AG08396 (cell line): ENCODE measurements around the gene PXK.
"Not testable (repeated sequence)": the region's sequence is repeated elsewhere in the genome, so short reads cannot be mapped to it uniquely, and the experiment has no call there.

Experiments used
- DNase-seq: peaks from one replicate; pipeline ENCODE4 v3.0.0; 2012; ENCODE audit warnings: low spot score, mixed read lengths

Gene PXK

DNA sequence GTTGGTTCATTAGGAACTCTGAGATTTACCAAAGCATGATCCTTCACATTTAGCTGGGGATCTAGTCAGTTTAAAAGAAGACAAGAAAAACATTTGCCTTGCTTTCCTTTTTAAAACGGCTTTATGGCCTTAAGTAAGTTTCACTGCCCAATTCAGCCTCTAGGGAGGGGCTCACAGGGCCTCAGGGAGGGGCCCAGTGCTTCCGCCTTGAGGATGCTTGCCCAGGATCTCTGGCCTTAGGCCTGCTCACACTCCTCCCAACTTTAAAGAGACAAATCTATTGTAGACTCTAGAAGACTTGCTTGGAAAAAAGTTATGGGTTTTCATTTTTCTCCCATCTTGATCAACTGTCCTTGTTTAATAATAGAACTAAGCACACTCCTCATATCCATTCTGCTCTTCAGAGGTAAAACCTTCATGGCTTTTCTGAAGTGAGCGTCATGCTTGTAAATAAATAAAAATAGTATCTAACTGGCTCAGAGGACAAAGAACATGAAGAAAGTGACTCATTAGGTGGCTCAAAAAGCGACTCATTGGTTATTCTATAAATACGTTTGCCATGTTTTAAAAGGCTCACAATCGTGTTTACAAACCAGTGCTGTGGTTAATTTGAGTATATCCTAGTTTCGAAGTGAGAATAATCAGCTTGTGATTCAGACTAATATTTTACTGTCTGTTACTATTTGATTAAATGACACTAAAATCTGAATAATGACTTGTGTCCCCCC is 87.3 kb downstream of the PXK start:
- no peak for DNase-seq

DNA sequence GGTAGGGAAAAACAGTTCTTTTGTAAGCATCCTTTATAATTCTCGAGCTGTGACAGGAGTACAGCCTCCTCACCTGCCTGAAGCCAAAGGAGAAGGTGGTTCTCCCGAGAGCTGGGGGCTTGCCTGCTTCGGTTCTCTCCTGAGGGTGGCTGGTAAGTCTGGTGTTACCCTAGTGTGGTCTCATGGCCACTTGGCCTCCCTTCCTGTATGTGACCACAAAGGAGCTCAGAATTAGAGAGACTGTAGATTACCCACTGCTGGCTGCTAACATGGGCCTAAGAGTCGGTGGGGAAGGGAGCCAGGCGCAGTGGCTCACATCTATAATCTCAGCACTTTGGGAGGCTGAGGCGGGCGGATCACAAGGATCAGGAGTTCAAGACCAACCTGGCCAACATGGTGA is 88.3 kb downstream of the PXK start:
- no peak for DNase-seq

DNA sequence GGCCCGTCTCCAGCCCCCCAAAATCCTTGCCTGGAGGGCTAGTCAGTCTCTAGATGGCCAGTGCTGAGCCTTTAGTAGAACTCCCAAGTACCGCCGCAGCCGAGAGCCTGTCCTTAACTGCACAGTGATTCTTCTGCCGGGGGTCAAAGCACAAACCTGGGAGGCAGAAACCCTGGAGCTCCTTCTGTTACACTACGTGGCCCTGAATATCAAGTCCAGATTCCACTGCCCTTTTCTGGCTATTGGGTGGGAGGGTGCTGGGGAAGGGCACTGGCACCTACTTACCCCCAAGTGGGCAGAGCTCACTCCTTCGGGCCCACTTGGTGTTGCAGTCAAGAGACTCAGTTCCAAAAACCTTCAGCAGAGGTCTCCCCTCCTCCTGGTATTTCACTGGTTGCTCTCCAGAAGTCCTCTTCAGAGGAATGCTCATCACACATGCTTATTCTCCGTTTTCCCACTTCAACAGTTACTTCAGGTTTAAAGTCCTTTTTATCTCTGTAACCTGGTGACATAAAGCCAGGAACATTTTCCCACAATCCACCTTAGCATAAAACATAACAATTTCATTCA is 90.1 kb downstream of the PXK start:
- DNase-seq = no peak

DNA sequence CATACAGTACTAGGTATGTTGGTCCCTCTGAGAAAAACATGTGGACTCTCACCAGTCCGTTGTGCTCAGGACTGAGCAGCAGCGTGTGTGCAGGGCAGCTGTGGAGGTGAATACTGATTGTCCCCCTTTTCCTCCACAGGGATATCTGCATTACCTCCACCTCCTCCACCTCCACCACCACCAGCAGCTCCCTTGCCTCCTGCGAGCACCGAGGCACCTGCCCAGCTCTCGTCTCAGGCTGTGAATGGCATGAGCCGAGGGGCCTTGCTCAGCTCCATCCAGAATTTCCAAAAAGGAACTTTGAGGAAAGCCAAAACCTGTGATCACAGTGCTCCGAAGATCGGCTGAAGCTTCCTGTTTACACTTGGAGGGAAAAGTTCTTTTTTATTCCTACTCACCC is 91.9 kb downstream of the PXK start:
- DNase-seq = no peak

DNA sequence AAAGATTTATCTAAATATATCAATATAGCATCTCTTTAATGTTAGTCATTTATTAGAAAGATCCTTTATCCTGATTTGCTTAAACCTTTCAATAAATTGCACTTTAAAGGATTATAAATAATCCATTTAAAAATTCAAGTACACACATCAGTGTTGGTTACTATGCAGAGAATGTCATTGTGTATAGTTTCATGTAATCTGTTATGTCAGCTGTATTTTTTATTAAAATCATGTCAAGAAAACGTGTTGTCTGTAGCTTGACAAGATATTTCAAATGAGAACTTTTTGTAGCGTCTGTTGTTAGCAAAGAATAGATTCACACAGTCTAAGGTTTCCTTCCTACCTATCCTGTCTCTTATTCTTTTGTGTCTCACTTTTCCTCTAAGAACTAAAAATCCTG is 93.1 kb downstream of the PXK start:
- no peak for DNase-seq

DNA sequence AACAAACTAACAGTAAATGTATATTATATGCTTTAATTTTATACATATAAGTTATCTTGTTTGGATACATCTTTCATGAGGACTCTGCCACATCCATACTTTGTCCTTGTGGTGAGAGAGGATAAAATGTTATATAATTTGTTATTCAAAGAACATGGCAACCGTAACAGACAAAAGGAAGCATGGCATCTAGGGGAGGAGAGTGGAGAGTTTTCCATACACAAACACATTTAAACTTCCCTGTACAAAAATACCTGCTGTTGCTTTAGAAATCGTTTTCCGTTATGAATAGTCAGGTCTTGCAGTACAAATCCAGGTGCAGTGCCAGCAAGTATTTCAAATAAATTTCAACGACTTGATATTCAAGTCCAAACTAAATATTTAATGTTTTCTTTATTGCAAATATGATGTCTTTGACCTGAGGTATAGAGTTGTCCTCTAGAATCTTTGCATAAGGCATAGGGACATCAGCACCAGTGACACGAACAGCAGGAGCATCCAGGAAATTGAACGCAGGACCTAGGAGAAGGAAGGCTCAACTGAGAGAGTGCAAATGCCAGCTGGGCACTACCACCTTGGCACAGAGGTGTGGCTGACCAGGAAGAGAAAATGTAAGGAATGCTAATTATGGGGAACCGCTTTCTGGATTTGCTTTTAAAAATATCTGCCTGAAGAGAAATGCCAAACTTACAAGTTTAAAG is 95.1 kb downstream of the PXK start:
- no peak for DNase-seq

DNA sequence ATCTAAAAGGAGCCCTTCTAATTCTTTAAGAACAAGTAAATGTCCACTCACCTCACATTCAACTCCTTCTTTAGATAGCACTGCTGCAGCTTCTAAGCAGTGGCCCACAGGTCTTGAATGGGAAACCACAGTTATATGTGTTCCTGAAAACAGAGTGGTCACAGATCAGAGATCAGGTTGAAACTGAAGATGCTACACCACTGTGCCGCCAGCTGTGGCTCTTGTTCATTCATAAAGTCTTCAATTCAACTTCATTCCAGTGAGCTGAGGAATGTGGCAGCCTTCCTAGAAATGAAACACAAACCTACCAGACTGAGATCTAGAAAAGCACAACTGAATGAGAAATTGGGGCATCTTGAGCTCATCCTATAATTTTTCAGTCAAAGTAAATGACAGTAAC is 97.0 kb downstream of the PXK start:
- peak; percentile 28 for DNase-seq

DNA sequence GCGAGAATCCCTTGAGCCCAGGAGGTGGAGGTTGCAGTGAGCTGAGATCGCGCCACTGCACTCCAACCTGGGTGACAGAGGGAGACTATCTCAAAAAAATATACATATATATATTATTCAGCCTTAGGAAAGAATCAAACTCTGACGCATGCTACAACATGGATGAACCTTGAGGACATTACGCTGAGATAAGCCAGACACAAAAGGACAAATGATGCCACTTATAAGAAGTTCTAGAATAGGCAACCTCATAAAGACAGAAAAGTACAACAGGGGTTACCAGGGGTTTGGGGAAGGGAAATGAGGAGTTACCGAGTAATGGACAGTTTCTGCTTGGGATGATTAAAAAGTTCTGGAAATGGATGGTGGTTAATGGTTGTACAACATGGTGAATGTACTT is 100.2 kb downstream of the PXK start:
- no peak for DNase-seq

DNA sequence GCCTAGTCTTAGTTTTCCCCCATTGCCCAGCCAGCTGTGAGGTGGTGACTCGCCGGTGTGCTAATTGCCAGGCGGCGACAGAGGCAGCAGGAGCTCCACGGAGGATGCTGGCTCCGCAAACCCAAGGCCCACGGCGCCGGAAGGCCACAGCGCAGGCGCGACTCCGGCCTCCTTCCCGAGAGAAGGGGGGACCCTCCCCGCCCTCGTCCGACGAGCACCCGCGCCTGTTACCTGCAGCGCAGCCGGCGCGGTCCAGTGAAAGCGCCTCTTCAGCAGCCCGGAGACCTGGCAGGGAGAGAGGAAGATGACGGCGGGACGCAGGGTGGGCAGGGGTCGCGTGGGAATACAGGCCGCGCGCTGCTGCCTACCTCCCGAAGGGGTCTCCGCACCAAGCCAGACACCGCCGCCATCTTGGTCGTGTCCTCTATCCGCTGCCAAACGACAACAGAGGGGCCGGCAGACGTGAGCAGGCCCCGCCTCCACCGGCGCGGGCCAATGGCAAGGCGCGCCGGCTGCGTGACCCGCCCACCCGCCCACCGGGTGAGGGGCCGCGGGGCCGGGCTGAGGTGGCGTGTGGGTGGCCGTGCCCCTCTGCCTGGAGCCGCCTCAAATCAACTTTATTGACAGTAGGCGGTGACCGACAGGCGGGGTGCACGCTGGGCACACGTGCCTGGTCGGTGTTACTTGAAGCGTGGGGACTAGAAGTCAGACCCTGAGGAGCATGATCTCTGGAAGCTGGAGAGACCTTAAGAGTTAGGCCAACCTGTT is 100.9 kb downstream of the PXK start, which contains the start of gene PDHB:
Gene PDHB (minus strand): TSS at position 433 of the 768 bp plus-strand sequence. CDS start 23 bp downstream, at position 410.
- peak; percentile 95 for DNase-seq

DNA sequence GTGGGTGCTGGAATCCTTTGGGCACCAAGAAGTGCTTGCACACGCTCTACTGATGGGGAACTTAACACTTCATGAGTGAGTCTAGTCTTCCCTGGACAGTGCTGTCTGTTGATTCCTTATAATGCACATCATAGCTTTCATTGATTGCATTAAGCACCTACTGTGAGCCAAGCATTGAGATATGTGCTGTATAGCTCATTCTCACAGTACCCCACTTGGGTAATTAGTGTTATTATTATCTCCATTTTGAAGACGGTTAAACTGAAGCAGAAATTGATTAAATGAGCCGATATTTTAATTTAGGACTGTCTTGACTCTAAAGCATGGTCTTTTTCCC is 101.4 kb downstream of the PXK start:
- no peak for DNase-seq

DNA sequence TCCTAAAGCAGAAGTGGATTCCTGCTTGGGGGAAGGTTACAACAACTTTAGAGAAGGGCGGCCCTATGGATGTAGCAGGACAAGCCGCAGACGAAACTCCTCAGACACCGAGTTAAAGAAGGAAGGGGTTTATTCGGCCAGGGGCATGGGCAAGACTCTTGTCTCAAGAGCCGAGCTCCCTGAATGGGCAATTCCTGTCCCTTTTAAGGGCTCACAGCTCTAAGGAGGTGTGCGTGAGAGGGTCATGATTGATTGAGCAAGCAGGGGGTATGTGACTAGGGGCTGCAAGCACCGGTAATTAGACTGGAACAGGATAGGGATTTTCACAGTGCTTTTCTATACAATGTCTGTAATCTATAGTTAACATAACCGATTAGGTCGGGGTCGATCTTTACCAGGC is 101.8 kb downstream of the PXK start:
- no peak for DNase-seq

DNA sequence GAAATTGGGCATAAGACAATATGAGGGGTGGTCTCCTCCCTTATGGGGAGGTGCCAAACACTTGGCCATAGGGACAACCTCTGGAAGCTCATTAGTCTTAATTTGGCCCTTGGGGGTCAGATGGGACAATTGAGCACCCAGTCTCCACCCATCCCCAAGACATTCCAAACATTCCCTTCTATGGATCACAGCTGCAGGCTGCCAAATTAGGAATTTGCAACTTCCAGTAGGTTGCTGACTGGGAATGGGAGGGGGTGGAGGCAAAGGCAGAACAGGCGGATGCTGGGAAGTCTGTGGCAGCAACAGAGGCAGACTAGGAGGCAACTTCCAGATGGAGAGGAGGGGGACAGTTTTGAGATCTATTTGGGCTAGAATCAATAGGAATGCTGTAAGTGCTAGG is 102.3 kb downstream of the PXK start:
- peak; percentile 80 for DNase-seq

DNA sequence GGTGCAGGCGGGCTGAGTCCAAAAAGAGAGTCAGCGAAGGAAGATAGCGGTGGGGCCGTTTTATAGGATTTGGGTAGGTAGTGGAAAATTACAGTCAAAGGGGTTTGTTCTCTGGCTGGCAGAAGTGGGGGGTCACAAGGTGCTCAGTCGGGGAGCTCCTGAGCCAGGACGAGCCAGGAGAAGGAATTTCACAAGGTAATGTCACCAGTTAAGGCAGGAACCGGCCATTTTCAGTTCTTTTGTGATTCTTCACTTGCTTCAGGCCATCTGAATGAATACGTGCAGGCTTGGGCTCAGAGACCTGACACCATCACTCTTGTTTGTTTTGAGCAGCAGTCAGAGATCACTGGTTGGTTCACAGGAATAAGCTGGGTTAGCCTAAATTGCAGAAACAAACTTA is 104.6 kb downstream of the PXK start:
- not testable (repeated sequence) for DNase-seq

DNA sequence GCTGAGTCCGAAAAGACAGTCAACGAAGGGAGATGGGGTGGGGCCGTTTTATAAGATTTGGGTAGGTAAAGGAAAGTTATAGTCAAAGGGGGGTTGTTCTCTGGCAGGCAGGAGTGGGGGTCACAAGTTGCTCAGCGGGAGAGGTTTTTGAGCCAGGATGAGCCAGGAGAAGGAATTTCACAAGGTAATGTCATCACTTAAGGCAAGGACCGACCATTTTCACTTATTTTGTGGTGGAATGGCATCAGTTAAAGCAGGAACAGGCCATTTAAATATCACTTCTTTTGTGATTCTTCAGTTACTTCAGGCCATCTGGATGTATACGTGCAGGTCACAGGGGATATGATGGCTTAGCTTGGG is 108.3 kb downstream of the PXK start:
- DNase-seq = not testable (repeated sequence)

DNA sequence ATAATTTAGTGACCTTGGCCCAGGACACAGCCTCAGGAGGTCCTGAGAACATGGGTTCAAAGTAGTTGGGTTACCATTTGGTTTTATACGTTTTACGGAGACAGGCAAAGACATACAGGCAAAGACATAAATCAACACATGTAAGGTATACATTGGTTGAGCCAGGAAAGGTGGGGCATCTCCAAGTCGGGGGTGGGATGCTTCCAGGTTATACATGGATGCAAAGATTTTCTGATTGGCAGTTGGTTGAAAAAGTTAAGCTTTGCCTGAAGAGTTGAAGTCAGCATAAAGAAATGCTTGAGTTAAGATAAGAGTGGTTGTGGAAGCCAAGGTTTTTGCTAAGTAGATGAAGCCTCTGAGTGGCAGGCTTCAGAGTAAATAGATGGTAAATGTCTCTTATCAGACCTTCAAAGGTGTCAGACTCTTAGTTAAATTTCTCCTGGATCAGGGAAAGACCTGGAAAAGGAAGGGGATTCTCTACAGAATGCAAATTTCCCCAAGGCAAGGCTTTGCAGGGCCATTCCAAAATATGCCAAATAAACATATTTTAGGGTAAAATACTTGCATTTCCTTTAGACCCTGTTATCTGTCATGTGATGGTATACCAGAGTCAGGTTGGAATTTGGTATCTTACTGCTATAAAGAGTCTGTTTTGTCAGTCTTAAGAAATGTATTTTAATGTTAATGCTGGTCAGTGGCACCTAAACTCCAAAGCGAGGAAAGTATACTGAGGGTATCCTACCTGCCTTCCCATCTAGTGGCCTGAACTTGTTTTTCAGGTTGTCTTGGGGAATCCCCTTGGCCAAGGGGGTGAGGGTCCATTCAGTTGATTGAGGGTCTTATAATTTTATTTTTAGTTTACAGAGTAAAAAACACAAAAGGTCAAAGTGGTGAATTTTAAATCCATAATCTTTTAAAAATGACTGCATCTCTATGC is 109.1 kb downstream of the PXK start:
- no peak for DNase-seq

DNA sequence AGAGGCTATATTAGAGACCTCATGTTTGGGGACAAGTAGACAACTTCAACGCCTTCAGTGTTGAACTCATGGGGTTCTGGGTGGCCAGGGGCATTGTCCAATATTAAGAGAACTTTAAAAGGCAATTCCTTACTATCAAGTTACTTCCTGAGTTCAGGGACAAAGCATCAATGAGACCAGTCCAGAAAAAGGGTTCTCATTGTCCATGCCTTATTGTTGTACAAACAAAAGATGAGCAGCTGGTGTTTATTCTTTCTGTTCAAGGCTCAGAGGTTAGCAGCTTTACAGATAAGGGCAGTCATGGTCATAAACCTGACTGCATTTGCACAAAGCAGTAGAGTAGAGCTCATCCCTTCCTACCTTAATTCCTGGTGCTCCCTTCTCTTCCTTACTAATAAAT is 119.5 kb downstream of the PXK start:
- no peak for DNase-seq

DNA sequence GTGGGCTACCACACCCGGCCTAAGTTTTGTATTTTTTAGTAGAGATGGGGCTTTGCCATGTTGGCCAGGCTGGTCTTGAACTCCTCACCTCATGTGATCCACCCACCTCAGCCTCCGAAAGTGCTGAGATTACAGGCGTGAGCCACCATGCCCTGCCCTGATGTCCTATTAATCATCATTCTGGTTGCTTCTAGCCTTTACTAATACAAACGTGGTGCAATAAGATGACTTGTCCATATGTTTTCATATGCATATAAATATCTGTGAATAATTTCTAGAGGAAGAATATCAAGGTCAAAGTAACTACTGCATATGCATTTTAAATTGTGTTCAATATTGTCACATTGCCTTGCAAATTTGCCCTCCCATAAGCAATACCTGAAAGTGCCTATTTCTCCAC is 126.5 kb downstream of the PXK start:
- no peak for DNase-seq

DNA sequence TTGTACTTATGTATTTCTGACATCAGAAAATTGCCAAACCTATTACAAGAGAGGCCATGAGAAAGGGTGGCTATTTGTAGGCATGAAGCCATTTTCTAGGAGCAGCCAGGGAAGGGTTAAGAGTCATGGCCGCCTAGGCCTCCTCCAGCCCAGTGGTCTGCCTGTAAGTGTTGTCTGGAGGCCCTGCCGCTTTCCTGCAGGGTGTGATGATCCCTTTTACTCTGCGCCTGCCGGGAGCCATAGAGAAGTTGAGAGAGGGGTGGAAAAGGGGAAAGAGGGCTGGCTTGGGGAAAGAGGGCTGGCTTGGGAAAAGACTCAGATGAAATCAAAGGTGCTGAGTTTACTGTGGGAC is 130.1 kb downstream of the PXK start:
- no peak for DNase-seq

DNA sequence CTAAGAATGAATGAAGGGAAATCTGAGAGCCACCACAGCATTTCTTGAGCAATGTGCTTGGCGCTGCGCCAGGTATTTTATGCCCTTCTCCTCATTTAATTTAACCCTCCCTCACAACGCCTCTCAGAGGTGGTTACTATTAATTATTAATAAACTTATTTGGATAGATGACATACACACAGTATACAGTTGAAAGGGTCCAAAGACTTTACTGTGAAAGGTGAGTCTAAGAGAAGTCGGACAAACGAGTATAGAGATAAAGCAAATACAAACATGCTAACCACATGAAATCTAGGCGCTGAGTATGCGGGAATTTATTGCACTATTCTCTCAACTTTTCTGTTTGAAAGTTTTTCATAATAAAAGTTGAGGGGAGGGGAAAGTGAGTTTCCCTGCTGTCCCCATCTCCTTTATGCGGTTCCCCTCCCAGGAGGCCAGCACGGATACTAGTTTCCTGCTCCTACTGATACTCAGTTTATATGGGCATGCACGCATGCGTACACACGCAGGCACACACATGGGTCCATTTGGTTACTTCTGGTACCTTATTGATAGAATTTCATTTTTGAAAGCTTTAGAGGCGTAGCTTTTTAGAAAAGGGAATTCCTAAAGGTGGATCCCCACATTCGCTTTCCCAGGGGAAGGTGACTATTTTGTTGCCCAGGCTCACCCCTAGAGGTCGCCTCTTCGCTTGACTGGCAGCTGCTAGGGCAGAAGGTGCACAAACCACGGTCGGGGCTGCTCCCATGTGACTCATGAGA is 130.7 kb downstream of the PXK start:
- DNase-seq = peak; percentile 89

DNA sequence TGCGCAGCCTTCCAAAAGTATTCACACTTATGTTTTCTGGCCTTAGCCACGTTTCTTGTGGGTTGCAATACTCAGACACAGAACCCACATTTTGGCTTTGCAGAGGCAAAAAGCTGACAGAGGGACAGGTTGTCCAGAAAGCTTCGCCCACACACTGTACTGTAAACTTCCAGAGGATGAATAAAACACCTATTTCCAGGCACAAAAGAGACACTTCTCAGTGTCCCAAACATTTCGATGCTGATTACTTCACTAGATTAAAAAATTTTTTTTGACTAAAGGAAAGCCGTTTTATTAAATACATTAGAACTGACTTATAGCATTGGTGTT is 131.2 kb downstream of the PXK start:
- no peak for DNase-seq

DNA sequence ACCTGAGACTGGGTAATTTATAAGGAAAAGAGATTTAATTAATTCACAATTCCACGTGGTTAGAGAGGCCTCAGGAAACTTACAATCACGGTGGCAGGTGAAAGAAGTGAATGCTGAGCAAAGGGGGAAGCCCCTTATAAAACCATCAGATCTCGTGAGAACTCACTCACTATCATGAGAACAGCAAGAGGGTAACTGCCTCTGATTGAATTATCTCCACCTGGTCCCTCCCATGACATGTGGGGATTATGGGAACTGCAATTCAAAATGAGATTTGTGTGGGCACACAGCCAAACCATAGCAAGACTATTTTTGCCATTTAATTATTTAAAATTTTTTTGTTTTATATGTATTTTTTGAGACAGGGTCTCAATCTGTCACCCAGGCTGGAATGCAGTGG is 132.2 kb downstream of the PXK start:
- no peak for DNase-seq
